GM13977 (cell line): Measurements from ENCODE around the gene TPBGL.

Source experiments
- DNase-seq: peaks from one replicate; pipeline ENCODE4 v3.0.0; 2012; ENCODE audit warnings: low spot score
- in situ Hi-C: fragments of 300-500 bp; cut with MboI; formaldehyde crosslinking; loops from one replicate; pipeline ENCODE4 v1.12.0; 2022; ENCODE audit warnings: low sequenced_read_pairs, low pct_unique_long_range_greater_than_20kb, mixed read lengths, inconsistent platforms; ENCODE audit not compliant: unreplicated experiment
- TF ChIP-seq, protein P1 (sequence below): IDR thresholded peaks from 2 replicates; pipeline ENCODE4 v1.5.1; 2012; ENCODE audit warnings: mild to moderate bottlenecking, control low read depth; ENCODE audit not compliant: insufficient read depth; ENCODE audit errors: extremely low read depth, missing control alignments

Gene TPBGL

DNA sequence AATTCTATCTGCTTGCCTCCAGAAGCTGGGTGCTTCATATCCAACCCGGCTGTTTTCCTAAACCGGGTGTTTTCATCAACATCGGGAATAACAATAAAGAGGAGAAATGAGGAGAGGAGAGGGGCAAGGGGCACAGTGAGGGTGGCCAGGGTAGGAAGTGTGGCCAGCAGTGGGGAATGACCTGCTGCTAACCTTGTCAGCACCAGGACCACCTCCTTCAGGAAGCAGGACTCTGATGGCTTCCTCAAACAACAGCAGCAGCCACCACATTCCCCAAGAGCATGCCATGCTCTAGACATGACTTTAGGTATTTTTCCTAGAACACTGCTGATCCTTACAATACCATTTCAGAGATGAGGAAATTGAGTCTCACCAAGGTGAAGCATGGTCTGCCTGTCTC is 52.4 kb downstream of the TPBGL start:
- in situ Hi-C loops = no loop called here
- no peak for DNase-seq
- TF ChIP-seq, protein P1, sequence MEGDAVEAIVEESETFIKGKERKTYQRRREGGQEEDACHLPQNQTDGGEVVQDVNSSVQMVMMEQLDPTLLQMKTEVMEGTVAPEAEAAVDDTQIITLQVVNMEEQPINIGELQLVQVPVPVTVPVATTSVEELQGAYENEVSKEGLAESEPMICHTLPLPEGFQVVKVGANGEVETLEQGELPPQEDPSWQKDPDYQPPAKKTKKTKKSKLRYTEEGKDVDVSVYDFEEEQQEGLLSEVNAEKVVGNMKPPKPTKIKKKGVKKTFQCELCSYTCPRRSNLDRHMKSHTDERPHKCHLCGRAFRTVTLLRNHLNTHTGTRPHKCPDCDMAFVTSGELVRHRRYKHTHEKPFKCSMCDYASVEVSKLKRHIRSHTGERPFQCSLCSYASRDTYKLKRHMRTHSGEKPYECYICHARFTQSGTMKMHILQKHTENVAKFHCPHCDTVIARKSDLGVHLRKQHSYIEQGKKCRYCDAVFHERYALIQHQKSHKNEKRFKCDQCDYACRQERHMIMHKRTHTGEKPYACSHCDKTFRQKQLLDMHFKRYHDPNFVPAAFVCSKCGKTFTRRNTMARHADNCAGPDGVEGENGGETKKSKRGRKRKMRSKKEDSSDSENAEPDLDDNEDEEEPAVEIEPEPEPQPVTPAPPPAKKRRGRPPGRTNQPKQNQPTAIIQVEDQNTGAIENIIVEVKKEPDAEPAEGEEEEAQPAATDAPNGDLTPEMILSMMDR = no peak
